HepG2 (cell line): ENCODE measurements around the gene PTGDS. TPM values are rescaled to one million over a fixed set of nuclear protein-coding genes. Genes with fewer than 3 reads are reported as not detected.

ENCODE experiments used
- HOXA5 ChIP-seq: sonication (generic); formaldehyde crosslinking; IDR thresholded peaks from 2 replicates; pipeline ENCODE4 v1.4.0; 2020; ENCODE audit warnings: missing genetic modification reagents
- NFKB2 ChIP-seq: sonication (generic); formaldehyde crosslinking; IDR thresholded peaks from 2 replicates; pipeline ENCODE4 v1.4.0; 2020; ENCODE audit warnings: missing genetic modification reagents, borderline replicate concordance
- PAWR ChIP-seq: sonication (generic); formaldehyde crosslinking; IDR thresholded peaks from 2 replicates; pipeline ENCODE4 v1.4.0; 2020; ENCODE audit warnings: missing genetic modification reagents, mild to moderate bottlenecking, borderline replicate concordance
- POLR2A ChIP-seq, 2 experiments: IDR thresholded peaks; 2 replicates each; pipeline ENCODE4 v1.6.1; 2011; ENCODE audit warnings: low read depth in 2 of 2, low read length in 2 of 2, mild to moderate bottlenecking in 1 of 2, moderate library complexity in 1 of 2; ENCODE audit not compliant: insufficient read depth in 1 of 2
- PTBP1 ChIP-seq: fragments of 200-400 bp; formaldehyde crosslinking; IDR thresholded peaks from 2 replicates; pipeline ENCODE4 v1.6.1; 2018; ENCODE audit warnings: low read length, low read depth; ENCODE audit not compliant: poor library complexity, severe bottlenecking
- SIX4 ChIP-seq: sonication (generic); formaldehyde crosslinking; IDR thresholded peaks from 2 replicates; pipeline ENCODE4 v1.4.0; 2020; ENCODE audit warnings: missing genetic modification reagents
- TBL1XR1 ChIP-seq: fragments of 150-350 bp; IDR thresholded peaks from 2 replicates; pipeline ENCODE4 v1.6.1; 2014; ENCODE audit warnings: borderline replicate concordance, low read length; ENCODE audit not compliant: partially characterized antibody
- ZFP36L1 ChIP-seq: sonication (generic); formaldehyde crosslinking; IDR thresholded peaks from 2 replicates; pipeline ENCODE4 v1.8.0; 2022; ENCODE audit warnings: mild to moderate bottlenecking, missing genetic modification reagents, moderate library complexity
- ZNF510 ChIP-seq: sonication (generic); formaldehyde crosslinking; IDR thresholded peaks from 2 replicates; pipeline ENCODE4 v1.4.0; 2020; ENCODE audit warnings: low read depth, mild to moderate bottlenecking, missing genetic modification reagents
- ZNF569 ChIP-seq: sonication (generic); formaldehyde crosslinking; IDR thresholded peaks from 2 replicates; pipeline ENCODE4 v1.5.0; 2020; ENCODE audit warnings: mild to moderate bottlenecking, missing genetic modification reagents, moderate library complexity, borderline replicate concordance
- ZNF572 ChIP-seq: sonication (generic); formaldehyde crosslinking; IDR thresholded peaks from 2 replicates; pipeline ENCODE4 v1.5.1; 2020; ENCODE audit warnings: mild to moderate bottlenecking, missing genetic modification reagents
- ZNF616 ChIP-seq: sonication (generic); formaldehyde crosslinking; IDR thresholded peaks from 2 replicates; pipeline ENCODE4 v1.5.0; 2020; ENCODE audit warnings: low read depth, mild to moderate bottlenecking, missing genetic modification reagents
- ZNF703 ChIP-seq: sonication (generic); formaldehyde crosslinking; IDR thresholded peaks from 2 replicates; pipeline ENCODE4 v1.5.1; 2020; ENCODE audit warnings: missing genetic modification reagents, mild to moderate bottlenecking, moderate library complexity, borderline replicate concordance
- polyA plus RNA-seq, 8 experiments: library from polyadenylated mRNA; depleted of rRNA in 3 of 8; stranded (reverse) in 7 of 8; unstranded in 1 of 8; fragments of >200 nt; fragmentation: Illumina TruSeq in 4 of 8; extraction: Trizol in 4 of 8; gene quantifications; 2 replicates each; pipeline versions ENCODE4 v1.2.1 to v1.2.3, GENCODE V29; 2011 to 2016; ENCODE audit warnings: low read depth in 4 of 8, missing spikeins in 1 of 8, mixed read lengths in 1 of 8; ENCODE audit not compliant: insufficient read depth in 1 of 8
- total RNA-seq, 5 experiments: library from RNA; depleted of rRNA; stranded (reverse); fragments of >200 nt; fragmentation: Illumina TruSeq; extraction: Trizol; gene quantifications; 2 replicates each; pipeline ENCODE4 v1.2.3, GENCODE V29; 2016; ENCODE audit warnings: low read depth in 1 of 5
- TF ChIP-seq, protein P1 (sequence below): conservative IDR thresholded peaks from 2 replicates; pipeline ENCODE4 v1.6.1; 2018; ENCODE audit warnings: missing genetic modification reagents
- TF ChIP-seq, protein P2 (sequence below): sonication (generic); formaldehyde crosslinking; IDR thresholded peaks from 2 replicates; pipeline ENCODE4 v1.4.0; 2020; ENCODE audit warnings: low read depth, missing genetic modification reagents
- TF ChIP-seq, protein P3 (sequence below): IDR thresholded peaks from 2 replicates; pipeline ENCODE4 v1.6.1; 2012; ENCODE audit warnings: inconsistent platforms
- TF ChIP-seq, protein P4 (sequence below): sonication (generic); formaldehyde crosslinking; IDR thresholded peaks from 2 replicates; pipeline ENCODE4 v1.8.1; 2023; ENCODE audit warnings: missing genetic modification reagents, mild to moderate bottlenecking, borderline replicate concordance
- TF ChIP-seq, protein P5 (sequence below): sonication (generic); formaldehyde crosslinking; IDR thresholded peaks from 2 replicates; pipeline ENCODE4 v1.5.1; 2020; ENCODE audit warnings: missing genetic modification reagents, mild to moderate bottlenecking, borderline replicate concordance
- TF ChIP-seq, protein P6 (sequence below): sonication (generic); formaldehyde crosslinking; conservative IDR thresholded peaks from 2 replicates; pipeline ENCODE4 v1.8.0; 2022; ENCODE audit warnings: low read depth, missing genetic modification reagents

The PTGDS gene
- total and polyA plus RNA-seq, 2 of the 13 experiments (the other 11 are each of a cell fraction or from before 2014, with no cell fraction given), result 0.33 to 0.50 TPM

DNA sequence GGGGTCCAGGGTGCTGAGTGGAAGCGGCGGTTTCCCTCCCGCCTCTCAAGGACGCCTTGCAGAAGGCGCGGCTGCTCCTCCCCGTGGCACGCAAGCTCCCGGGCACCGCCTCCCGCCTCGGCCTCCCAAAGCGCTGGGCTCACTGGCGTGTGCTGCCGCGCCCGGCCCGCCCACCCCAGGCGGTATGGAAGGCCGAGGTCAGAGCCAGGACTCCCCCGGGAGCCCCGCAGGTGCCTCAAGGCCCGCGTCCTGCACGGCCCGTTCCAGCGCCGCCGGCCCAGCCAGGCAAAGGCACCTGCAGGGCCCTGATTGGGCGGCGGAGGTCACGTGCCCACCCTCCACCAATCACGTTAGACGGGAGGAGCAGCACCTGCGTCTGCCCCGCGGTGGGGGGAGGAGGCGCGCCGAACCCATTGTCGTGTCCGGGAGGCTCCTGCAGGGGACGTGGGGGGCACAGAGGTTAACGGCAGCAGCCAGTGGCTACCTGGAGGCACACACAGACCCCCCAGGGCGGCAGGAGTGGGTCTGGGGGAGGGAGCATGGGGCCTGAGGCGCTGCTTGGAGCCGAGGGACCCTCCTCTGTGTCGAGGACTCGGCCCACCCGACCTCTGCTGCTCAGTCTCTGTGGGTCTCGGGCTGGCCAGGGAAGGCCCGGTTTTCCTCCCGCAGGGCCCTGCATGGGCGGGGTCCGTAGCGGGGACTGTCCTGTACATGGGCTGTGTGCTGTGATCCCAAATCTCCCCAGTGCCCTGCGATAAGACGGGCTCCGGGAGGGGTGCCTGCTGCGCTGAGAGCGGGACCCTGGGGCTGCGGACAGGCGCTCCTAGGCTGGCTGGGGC, 27.3 kb upstream of the PTGDS start (continued):
- TF ChIP-seq PTBP1 (peak; percentile 1), ZNF569 (CRISPR knock-in tag) (no peak), ZNF510 (no peak), POLR2A (IDR thresholded peaks at IDR 0.05; ENCODE audit: insufficient read depth in 1 of 2, low read depth in 2 of 2, low read length in 2 of 2) (peak in 1 of 2 experiments; percentile 42; a peak in 1 of 4 replicates), ZNF703 (peak; percentile 64), ZNF616 (CRISPR knock-in tag) (no peak; the same call in 1 of the 2 replicates), HOXA5 (CRISPR knock-in tag) (no peak), ZNF572 (CRISPR knock-in tag) (no peak), ZFP36L1 (CRISPR knock-in tag) (no peak), TBL1XR1 (no peak), NFKB2 (CRISPR knock-in tag) (no peak), PAWR (CRISPR knock-in tag) (no peak), SIX4 (CRISPR knock-in tag) (no peak)
- TF ChIP-seq, protein P1, sequence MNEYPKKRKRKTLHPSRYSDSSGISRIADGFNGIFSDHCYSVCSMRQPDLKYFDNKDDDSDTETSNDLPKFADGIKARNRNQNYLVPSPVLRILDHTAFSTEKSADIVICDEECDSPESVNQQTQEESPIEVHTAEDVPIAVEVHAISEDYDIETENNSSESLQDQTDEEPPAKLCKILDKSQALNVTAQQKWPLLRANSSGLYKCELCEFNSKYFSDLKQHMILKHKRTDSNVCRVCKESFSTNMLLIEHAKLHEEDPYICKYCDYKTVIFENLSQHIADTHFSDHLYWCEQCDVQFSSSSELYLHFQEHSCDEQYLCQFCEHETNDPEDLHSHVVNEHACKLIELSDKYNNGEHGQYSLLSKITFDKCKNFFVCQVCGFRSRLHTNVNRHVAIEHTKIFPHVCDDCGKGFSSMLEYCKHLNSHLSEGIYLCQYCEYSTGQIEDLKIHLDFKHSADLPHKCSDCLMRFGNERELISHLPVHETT (CRISPR knock-in tag), result peak; percentile 70
- TF ChIP-seq, protein P2, sequence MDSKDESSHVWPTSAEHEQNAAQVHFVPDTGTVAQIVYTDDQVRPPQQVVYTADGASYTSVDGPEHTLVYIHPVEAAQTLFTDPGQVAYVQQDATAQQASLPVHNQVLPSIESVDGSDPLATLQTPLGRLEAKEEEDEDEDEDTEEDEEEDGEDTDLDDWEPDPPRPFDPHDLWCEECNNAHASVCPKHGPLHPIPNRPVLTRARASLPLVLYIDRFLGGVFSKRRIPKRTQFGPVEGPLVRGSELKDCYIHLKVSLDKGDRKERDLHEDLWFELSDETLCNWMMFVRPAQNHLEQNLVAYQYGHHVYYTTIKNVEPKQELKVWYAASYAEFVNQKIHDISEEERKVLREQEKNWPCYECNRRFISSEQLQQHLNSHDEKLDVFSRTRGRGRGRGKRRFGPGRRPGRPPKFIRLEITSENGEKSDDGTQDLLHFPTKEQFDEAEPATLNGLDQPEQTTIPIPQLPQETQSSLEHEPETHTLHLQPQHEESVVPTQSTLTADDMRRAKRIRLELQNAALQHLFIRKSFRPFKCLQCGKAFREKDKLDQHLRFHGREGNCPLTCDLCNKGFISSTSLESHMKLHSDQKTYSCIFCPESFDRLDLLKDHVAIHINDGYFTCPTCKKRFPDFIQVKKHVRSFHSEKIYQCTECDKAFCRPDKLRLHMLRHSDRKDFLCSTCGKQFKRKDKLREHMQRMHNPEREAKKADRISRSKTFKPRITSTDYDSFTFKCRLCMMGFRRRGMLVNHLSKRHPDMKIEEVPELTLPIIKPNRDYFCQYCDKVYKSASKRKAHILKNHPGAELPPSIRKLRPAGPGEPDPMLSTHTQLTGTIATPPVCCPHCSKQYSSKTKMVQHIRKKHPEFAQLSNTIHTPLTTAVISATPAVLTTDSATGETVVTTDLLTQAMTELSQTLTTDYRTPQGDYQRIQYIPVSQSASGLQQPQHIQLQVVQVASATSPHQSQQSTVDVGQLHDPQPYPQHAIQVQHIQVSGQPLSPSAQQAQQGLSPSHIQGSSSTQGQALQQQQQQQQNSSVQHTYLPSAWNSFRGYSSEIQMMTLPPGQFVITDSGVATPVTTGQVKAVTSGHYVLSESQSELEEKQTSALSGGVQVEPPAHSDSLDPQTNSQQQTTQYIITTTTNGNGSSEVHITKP, result peak; percentile 69
- TF ChIP-seq, protein P3, sequence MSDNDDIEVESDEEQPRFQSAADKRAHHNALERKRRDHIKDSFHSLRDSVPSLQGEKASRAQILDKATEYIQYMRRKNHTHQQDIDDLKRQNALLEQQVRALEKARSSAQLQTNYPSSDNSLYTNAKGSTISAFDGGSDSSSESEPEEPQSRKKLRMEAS, result no peak
- TF ChIP-seq, protein P4, sequence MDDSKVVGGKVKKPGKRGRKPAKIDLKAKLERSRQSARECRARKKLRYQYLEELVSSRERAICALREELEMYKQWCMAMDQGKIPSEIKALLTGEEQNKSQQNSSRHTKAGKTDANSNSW, result no peak
- TF ChIP-seq, protein P5, sequence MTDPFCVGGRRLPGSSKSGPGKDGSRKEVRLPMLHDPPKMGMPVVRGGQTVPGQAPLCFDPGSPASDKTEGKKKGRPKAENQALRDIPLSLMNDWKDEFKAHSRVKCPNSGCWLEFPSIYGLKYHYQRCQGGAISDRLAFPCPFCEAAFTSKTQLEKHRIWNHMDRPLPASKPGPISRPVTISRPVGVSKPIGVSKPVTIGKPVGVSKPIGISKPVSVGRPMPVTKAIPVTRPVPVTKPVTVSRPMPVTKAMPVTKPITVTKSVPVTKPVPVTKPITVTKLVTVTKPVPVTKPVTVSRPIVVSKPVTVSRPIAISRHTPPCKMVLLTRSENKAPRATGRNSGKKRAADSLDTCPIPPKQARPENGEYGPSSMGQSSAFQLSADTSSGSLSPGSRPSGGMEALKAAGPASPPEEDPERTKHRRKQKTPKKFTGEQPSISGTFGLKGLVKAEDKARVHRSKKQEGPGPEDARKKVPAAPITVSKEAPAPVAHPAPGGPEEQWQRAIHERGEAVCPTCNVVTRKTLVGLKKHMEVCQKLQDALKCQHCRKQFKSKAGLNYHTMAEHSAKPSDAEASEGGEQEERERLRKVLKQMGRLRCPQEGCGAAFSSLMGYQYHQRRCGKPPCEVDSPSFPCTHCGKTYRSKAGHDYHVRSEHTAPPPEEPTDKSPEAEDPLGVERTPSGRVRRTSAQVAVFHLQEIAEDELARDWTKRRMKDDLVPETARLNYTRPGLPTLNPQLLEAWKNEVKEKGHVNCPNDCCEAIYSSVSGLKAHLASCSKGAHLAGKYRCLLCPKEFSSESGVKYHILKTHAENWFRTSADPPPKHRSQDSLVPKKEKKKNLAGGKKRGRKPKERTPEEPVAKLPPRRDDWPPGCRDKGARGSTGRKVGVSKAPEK (CRISPR knock-in tag), result no peak
- TF ChIP-seq, protein P6, sequence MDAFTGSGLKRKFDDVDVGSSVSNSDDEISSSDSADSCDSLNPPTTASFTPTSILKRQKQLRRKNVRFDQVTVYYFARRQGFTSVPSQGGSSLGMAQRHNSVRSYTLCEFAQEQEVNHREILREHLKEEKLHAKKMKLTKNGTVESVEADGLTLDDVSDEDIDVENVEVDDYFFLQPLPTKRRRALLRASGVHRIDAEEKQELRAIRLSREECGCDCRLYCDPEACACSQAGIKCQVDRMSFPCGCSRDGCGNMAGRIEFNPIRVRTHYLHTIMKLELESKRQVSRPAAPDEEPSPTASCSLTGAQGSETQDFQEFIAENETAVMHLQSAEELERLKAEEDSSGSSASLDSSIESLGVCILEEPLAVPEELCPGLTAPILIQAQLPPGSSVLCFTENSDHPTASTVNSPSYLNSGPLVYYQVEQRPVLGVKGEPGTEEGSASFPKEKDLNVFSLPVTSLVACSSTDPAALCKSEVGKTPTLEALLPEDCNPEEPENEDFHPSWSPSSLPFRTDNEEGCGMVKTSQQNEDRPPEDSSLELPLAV (CRISPR knock-in tag), result no peak
